VCaP (cell line): Measurements from ENCODE around the gene DTNA.

ENCODE experiments used
- H3K27ac ChIP-seq: fragments of 450-650 bp; 2 replicates; pipeline ENCODE4 v1.5.1; 2017
- TF ChIP-seq, protein P1 (sequence below): fragments of 450-650 bp; conservative IDR thresholded peaks from 2 replicates; pipeline ENCODE4 v1.5.1; 2017; ENCODE audit warnings: mild to moderate bottlenecking, moderate library complexity

DTNA gene

DNA sequence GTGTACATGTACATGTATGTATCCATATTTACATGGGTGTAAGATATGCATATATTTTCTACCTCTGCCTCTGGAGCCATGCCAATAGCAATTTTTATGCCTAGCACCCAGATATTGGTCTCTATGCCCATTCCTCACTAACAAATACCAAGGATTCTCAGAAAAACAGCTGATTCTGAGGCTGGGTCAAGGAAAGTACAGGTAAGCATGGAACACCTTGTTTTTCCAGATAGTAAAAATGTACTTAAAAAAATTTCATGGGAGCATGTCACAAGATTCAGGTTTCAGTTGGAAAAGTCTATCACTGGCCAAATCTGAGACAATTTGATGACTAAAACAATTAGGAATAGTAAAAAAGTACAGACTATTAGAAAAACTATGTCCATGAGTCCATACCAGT is 216.6 kb downstream of the DTNA start:
- TF ChIP-seq, protein P1, sequence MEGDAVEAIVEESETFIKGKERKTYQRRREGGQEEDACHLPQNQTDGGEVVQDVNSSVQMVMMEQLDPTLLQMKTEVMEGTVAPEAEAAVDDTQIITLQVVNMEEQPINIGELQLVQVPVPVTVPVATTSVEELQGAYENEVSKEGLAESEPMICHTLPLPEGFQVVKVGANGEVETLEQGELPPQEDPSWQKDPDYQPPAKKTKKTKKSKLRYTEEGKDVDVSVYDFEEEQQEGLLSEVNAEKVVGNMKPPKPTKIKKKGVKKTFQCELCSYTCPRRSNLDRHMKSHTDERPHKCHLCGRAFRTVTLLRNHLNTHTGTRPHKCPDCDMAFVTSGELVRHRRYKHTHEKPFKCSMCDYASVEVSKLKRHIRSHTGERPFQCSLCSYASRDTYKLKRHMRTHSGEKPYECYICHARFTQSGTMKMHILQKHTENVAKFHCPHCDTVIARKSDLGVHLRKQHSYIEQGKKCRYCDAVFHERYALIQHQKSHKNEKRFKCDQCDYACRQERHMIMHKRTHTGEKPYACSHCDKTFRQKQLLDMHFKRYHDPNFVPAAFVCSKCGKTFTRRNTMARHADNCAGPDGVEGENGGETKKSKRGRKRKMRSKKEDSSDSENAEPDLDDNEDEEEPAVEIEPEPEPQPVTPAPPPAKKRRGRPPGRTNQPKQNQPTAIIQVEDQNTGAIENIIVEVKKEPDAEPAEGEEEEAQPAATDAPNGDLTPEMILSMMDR = no peak
- H3K27ac ChIP-seq = no peak overlapping the region

DNA sequence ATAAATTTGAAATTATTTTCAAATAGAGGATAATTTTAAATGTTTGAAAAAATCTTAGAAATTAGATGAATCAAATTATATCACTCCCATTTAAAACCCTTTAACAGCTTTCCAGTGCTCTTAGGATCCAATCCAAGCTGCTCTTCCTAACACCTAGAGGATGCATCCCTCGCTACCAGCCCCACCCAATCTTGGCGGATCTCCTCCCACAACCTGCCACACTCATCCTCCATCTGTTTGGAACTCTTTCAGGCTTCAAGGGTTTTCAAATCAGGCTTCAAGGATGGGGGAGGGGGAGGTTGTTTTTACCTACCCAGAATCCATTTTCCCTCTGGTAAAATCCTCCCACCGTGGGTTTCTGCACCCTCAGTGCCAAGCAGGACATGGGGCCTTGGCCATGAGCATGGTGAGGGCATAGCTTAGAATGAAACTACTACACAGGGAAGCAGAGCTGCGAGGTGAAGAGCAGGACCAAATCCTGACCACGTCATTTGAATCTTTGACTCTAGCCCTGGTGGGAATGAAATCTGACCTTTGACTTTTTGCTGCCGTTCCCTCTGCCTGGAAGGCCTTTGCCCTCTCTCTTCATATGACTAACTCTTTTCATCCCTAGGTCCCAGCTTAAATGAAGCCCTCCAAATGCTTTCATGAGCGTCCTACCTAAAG is 218.1 kb downstream of the DTNA start:
- TF ChIP-seq, protein P1 = no peak
- no peak overlapping the region for H3K27ac ChIP-seq

DNA sequence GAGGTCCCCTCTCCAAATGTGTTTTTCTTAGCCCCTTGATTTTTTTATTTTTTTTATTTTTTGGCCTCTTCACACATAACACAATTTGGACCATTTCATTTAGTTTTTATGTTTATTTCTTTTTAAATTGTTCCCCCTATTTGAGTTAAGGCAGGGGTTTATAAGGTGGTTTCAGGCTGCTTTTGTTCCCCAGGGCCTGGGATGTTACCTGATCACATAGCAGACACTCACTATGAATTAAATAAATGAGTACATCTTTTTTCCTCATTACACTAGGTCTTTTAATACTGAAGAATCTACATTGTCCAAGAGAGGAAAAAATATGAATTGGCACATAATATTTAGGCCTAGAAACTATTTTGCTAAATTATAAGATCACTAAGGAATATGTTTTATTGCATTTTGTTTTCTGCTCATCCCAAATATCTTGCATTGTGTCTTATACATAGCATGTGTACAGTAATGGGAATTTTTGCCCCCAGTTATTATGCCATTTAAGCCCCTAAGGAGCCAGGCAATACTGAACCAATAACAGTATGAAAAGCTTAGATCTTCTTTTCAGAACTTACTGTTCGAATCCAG is 218.7 kb downstream of the DTNA start:
- H3K27ac ChIP-seq = no peak overlapping the region
- TF ChIP-seq, protein P1 = no peak

DNA sequence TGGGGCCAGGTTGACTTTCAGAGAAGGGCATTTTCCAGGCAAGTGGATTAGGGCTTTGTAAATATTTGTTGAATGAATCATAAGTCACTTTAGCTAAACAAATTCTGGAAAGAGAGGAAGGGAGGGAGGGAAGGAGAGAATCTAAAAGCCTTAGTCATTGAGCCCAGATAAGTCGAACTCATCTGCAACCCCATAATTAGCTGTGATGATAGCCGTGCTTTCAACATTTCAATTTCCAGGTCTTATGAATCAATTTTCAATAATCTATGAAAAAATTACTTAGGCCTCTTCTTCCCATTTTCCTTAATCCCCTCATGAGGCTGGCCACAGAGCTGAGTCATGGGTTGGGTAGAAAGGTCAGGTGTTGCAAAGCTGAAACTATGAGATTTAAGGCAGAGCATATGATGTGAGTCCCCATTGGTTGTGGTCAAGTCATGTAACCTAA is 219.3 kb downstream of the DTNA start:
- TF ChIP-seq, protein P1 = no peak
- H3K27ac ChIP-seq = no peak overlapping the region

DNA sequence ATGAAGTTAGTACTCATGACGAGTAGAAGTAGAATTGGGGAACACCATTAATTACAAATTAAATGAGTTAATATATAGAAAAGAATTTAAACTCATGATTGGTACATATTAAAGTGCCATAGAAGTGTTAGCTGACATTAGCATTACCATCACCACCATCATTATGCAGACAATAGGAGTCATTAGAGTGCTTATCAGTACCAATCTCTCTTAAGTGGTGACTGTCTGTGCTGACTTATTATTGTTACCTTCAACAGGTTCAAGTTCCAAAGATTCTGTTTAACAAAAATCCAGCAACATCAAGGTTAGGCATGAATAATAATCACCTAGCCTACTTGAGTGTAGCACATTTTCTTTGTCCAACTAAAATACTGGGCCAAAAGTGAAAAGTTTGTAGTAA is 222.3 kb downstream of the DTNA start:
- TF ChIP-seq, protein P1 = no peak
- H3K27ac ChIP-seq = no peak overlapping the region

DNA sequence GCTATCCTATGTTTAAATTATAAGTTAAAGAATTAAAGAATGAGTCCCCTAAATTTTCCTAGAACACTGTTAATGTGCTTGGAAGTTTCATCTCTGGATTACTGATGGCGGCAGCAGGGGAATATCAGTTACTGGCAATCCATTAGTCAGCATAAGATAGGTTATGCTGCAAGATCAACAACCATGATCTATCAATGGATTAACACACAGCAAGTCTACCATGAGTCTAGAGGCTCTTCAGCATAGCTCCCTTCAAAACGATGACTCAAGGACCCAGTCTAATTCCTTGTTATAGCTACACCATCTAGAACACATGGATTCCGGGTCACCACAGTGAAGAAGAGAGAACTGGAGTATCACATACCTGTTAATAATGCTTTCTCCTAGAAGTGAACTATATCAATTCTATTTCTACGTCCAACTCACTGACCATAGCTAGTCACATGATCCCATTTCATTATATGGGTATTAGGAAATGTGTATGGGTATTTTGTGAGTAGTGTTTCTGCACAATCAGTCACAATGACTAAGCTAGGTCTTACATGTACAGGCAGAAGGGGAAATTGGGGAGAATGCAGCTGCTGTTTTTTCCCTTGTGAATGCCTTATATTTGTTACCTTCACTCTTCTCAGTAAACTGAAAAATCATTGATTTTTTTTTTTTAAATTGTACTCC is 222.8 kb downstream of the DTNA start:
- H3K27ac ChIP-seq = no peak overlapping the region
- TF ChIP-seq, protein P1 = no peak

DNA sequence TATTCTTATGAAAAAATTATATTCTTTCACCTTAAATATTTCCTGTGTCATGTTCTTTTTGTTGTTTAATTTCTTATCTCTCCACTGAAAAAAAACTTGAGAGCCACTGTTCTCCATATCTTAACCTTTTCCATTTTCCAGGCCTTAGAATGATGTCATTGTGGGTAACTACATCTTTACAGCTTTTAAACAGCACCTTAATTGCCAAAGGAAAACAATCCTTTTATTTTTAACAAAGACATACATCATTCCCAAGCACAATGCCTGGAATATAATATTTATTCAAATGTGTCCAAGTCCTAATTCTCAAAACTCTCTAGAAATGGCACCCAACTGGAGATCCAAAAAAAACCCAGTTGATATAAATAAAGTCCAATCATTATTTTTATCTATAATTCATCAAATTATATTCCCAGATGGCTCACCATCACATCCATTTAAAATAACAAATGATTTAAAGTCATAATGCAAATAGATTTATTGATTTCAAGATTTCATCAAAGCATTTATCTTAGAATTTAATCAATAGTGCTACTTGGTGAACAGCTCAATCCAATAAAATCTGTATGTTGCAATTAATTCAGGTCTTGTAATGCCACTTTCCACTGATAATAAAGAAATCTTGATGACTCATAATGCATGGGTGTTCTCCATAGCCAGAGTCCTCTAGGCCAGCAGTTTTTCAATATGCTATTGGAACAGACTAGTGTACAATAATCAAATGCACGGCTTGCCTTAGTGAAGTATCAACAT is 224.0 kb downstream of the DTNA start:
- no peak overlapping the region for H3K27ac ChIP-seq
- TF ChIP-seq, protein P1 = no peak
